Heart right ventricle (tissue), 16 donors: ENCODE results near the gene KCNH1. TPM values are rescaled to one million over a fixed set of nuclear protein-coding genes. Genes with fewer than 3 reads are reported as not detected.

ENCODE experiments used
- ATAC-seq, 8 donors: fragments of 200-7000 bp; cut with Tn5 transposase; one replicate each; pipeline ENCODE4 v1.9.1; 2020; ENCODE audit warnings: mild to moderate bottlenecking in 8 of 8, moderate library complexity in 8 of 8, moderate number of reproducible peaks in 1 of 8
- DNase-seq, 2 donors: peaks; one replicate each; pipeline ENCODE4 v3.0.0-alpha.2; 2020
- H3K27ac ChIP-seq, 10 donors: fragments of 200-600 bp; sonication (generic) in 2 of 10; one replicate each; pipeline versions ENCODE4 v1.5.0 to v1.8.0; 2020 to 2022; ENCODE audit warnings: mild to moderate bottlenecking in 3 of 10
- H3K27me3 ChIP-seq, 7 donors: fragments of 200-600 bp; one replicate each; pipeline ENCODE4 v1.8.0; 2021 to 2022; ENCODE audit warnings: mild to moderate bottlenecking in 2 of 7
- H3K36me3 ChIP-seq, 9 donors: fragments of 200-600 bp; sonication (generic) in 1 of 9; one replicate each; pipeline versions ENCODE4 v1.5.0 to v1.8.0; 2020 to 2022; ENCODE audit warnings: mild to moderate bottlenecking in 2 of 9
- H3K4me1 ChIP-seq, 9 donors: fragments of 200-600 bp; sonication (generic) in 1 of 9; one replicate each; pipeline versions ENCODE4 v1.5.0 to v1.8.0; 2020 to 2022; ENCODE audit warnings: mild to moderate bottlenecking in 4 of 9
- H3K4me3 ChIP-seq, 10 donors: fragments of 200-600 bp; sonication (generic) in 2 of 10; one replicate each; pipeline versions ENCODE4 v1.5.0 to v1.8.0; 2020 to 2022; ENCODE audit warnings: mild to moderate bottlenecking in 7 of 10, moderate library complexity in 2 of 10
- H3K9me3 ChIP-seq, 11 donors: fragments of 200-600 bp in 10 of 11; sonication (generic) in 2 of 11; one replicate each; pipeline versions ENCODE4 v1.5.0 to v1.8.0; 2013 to 2022; ENCODE audit warnings: mild to moderate bottlenecking in 2 of 11, control low read depth in 1 of 11, moderate library complexity in 1 of 11
- WGBS, 2 donors: extraction: QIAGEN DNeasy Blood & Tissue Kit; methylation state at CpG; one replicate each; pipeline ENCODE4 v1.1.7; 2013; ENCODE audit warnings: inconsistent platforms in 1 of 2; 5-methylcytosine and 5-hydroxymethylcytosine counted together
- intact Hi-C, 10 donors: fragments of 100-400 bp; cut with DNase I; formaldehyde crosslinking; loops; one replicate each; pipeline versions ENCODE4 v1.11.1 to v1.14.2; 2022
- polyA plus RNA-seq, 2 donors: library from polyadenylated mRNA; stranded (reverse); fragments of 200-250 nt; gene quantifications; one replicate each; pipeline ENCODE4 v1.2.3, GENCODE V29; 2013
- total RNA-seq, 10 donors: library from RNA; stranded (reverse); fragmentation: NEBNext Ultra II Directional in 3 of 10; extraction: Animal tissue kit (Norgen Biotek cat#: 25700) in 3 of 10; gene quantifications; one replicate each; pipeline versions ENCODE4 v1.2.1 to v1.2.4, GENCODE V29; 2021 to 2023
- TF ChIP-seq, protein P1 (sequence below), 9 donors: fragments of 200-600 bp; sonication (generic) in 2 of 9; IDR thresholded peaks; one replicate each; pipeline versions ENCODE4 v1.5.0 to v1.8.0; 2021 to 2022; ENCODE audit warnings: antibody characterized with exemption in 9 of 9, mild to moderate bottlenecking in 5 of 9, moderate library complexity in 1 of 9
- donor health status: Arrhythmogenic right ventricular cardiomyopathy.
- donor health status: ischemic (EF 13 %, LVEDD 7.1; RV severe dilation, severe dysfunction).
- donor health status: healthy with polysubstance abuse.
- donor health status: DM: no; HTN: yes; CAD: no.
- donor health status: DM: no; HTN: no; CAD: no.
- donor health status: ischemic (EF 25% LVEDD 6.9; RV normal size, moderate dysfunction).
- donor health status: ischemic (EF 25% LVEDD 5.7; RV mildly dilated, moderate dysfunction).
- donor health status: healthy.
- donor health status: DM: yes; HTN: yes; CAD: no.
- donor health status: Ischemic cardiomyopathy.
- donor health status: ischemic (EF 35%, LVEDD 5.7; RV mildly dilated, moderate dysfunction).
- donor health status: nonischemic (EF 11% LVEDD 7.7; RV severe dilation, severe dysfunction).
- donor health status: DM: yes; HTN: yes; CAD: no.
- donor health status: PGD.
- donor health status: ischemic (EF 29% LVEDD 5.4; RV normal size, mild dysfunction).
- donor health status: nonischemic (EF 23%, LVEDD 6.1; RV moderate dilation, normal function).

The KCNH1 gene
- total and polyA plus RNA-seq, 12 donors, result 0.09 TPM; not detected in 11

GRCh38 chr1:210687582-210688279 lies 446.2 kb downstream of the KCNH1 start:
- Histone ChIP-seq H3K9me3 (no peaks in the 10 kb centered on the region), H3K4me1 (peaks cover 0 to 1% (median 0%) of the 10 kb centered on the region in 9 donors), H3K27ac (no peak overlapping the region), H3K4me3 (no peak overlapping the region), H3K27me3 (no peaks in the 10 kb centered on the region), H3K36me3 (no peaks in the 10 kb centered on the region)
- no peak for ATAC-seq
- TF ChIP-seq, protein P1, sequence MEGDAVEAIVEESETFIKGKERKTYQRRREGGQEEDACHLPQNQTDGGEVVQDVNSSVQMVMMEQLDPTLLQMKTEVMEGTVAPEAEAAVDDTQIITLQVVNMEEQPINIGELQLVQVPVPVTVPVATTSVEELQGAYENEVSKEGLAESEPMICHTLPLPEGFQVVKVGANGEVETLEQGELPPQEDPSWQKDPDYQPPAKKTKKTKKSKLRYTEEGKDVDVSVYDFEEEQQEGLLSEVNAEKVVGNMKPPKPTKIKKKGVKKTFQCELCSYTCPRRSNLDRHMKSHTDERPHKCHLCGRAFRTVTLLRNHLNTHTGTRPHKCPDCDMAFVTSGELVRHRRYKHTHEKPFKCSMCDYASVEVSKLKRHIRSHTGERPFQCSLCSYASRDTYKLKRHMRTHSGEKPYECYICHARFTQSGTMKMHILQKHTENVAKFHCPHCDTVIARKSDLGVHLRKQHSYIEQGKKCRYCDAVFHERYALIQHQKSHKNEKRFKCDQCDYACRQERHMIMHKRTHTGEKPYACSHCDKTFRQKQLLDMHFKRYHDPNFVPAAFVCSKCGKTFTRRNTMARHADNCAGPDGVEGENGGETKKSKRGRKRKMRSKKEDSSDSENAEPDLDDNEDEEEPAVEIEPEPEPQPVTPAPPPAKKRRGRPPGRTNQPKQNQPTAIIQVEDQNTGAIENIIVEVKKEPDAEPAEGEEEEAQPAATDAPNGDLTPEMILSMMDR (IDR thresholded peaks at IDR 0.05), result no peak
- no peak for DNase-seq
- intact Hi-C loops, result no loop called here
- WGBS, 2 donors, result 84 to 92% methylated on average over 7 of the region's 7 CpGs

DNA sequence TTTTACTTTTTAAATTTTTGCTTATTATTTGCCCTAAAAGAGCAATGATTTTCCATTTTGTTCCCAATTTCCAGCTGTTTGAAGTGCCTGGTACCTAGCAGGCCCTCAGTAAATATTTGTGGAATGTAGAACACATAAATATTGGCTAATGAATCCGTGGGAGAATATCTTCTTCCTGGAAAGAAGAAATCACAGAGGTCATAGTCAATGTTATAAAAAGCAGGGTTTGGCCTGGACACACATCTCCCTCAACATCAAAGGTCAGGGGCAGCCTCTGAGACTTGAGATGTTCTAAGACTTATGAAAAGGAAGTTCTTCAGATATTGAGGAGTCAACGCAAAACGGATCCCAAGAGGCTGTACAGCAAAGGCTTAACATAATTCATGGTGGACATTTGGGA lies 447.1 kb downstream of the KCNH1 start:
- WGBS, 2 donors, result 46 to 48% methylated on average over 3 of the region's 3 CpGs

DNA sequence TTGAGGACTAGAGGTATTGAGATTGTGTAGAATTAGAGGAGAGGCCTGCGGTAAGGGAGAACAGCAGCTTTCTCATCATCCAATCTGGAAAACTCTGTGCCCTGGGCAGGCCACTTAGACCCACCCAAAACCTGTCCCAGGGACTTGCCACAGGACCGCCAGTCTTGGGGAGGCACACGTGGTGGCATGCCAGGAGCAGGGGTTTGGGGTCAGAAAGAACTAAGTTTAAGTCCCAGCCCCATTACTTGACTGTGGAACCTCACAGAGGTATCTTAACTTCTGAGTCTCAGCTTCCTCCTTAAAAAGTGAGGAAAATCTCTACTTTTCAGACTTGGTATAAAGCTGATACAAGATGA lies 448.7 kb downstream of the KCNH1 start:
- DNase-seq (no peak), ATAC-seq (no peak)
- H3K27ac ChIP-seq, result no peak overlapping the region
- WGBS, 2 donors, result 89 to 91% methylated on average over 3 of the region's 3 CpGs
- intact Hi-C loops, result no loop called here
- H3K4me3 ChIP-seq, result no peak overlapping the region
- no peaks in the 10 kb centered on the region for H3K9me3 ChIP-seq
- H3K27me3 ChIP-seq, result no peaks in the 10 kb centered on the region
- TF ChIP-seq, protein P1 (IDR thresholded peaks at IDR 0.05), result no peak
- no peaks in the 10 kb centered on the region for H3K4me1 ChIP-seq
- H3K36me3 ChIP-seq, result no peaks in the 10 kb centered on the region

More for the DNA sequence above, 447.1 kb downstream of the KCNH1 start:
- Histone ChIP-seq H3K9me3 (no peaks in the 10 kb centered on the region), H3K27ac (no peak overlapping the region), H3K27me3 (no peaks in the 10 kb centered on the region), H3K4me1 (no peaks in the 10 kb centered on the region), H3K36me3 (no peaks in the 10 kb centered on the region), H3K4me3 (no peak overlapping the region)
- intact Hi-C loops, result no loop called here
- no peak for ATAC-seq
- DNase-seq, result no peak
- TF ChIP-seq, protein P1 (IDR thresholded peaks at IDR 0.05), result no peak

- intact Hi-C loops, result no loop called here
- no peaks in the 10 kb centered on the region for H3K27me3 ChIP-seq
- DNase-seq (no peak), ATAC-seq (no peak)
- WGBS, 2 donors, result 71 to 89% methylated on average over 5 of the region's 5 CpGs
- no peak overlapping the region for H3K27ac ChIP-seq
- no peaks in the 10 kb centered on the region for H3K36me3 ChIP-seq
- TF ChIP-seq, protein P1 (IDR thresholded peaks at IDR 0.05), result no peak
- H3K4me1 ChIP-seq, result no peaks in the 10 kb centered on the region
- H3K9me3 ChIP-seq, result no peaks in the 10 kb centered on the region
- H3K4me3 ChIP-seq, result no peak overlapping the region
These were observed 449.3 kb downstream of the KCNH1 start for GRCh38 chr1:210684466-210685294.
